GM12878 (cell line): ENCODE measurements around the gene GYG2. TPM values are rescaled to one million over a fixed set of nuclear protein-coding genes. Genes with fewer than 3 reads are reported as not detected.

ENCODE experiments used
- ATAC-seq: fragments of 200-7000 bp; cut with Tn5 transposase; 3 replicates; pipeline ENCODE4 v1.9.1; 2020; ENCODE audit warnings: mild to moderate bottlenecking, moderate library complexity
- BruUV-seq: library from RNA; stranded (reverse); fragments of 400-500 nt; replicated peaks from 2 replicates; lab custom pipeline; 2021; lab: Mats Ljungman, UMichigan
- CTCF ChIA-PET: fragments of 300-600 bp; sonication (Branson Sonifier 250); formaldehyde crosslinking; extraction: SDS; loops from one replicate; lab custom pipeline; 2021; ENCODE audit warnings: inconsistent platforms; lab: Yijun Ruan, JAX
- POLR2A ChIA-PET: fragments of 350-600 bp; formaldehyde crosslinking; extraction: SDS; loops from one replicate; lab custom pipeline; 2021; ENCODE audit warnings: inconsistent platforms; lab: Charles Lee
- RAD21 ChIA-PET: fragments of 300-600 bp; sonication (Branson Sonifier 250); formaldehyde crosslinking; loops from one replicate; lab custom pipeline; 2023; ENCODE audit warnings: antibody characterized with exemption; ENCODE audit not compliant: unreplicated experiment; lab: Charles Lee
- SMC1A ChIA-PET: fragments of 300-600 bp; sonication (Branson Sonifier 250); formaldehyde crosslinking; loops from one replicate; lab custom pipeline; 2023; ENCODE audit not compliant: unreplicated experiment, uncharacterized antibody; lab: Charles Lee
- DNase-seq: peaks from one replicate; pipeline ENCODE4 v3.0.0-alpha.2; 2011; ENCODE audit warnings: low read depth, low spot score
- FAIRE-seq: peaks from 3 replicates; lab custom pipeline; 2011; peaks lifted over from hg19 to GRCh38; lab: Jason Lieb, UNC
- H2AFZ ChIP-seq: 2 replicates; pipeline ENCODE4 v1.6.0; 2011; ENCODE audit warnings: low read depth, low read length, control low read depth; ENCODE audit not compliant: control insufficient read depth
- H3K27ac ChIP-seq: 2 replicates; pipeline ENCODE4 v1.5.1; 2011; ENCODE audit warnings: control low read depth; ENCODE audit not compliant: control insufficient read depth, insufficient read depth
- H3K27me3 ChIP-seq, 2 experiments: replicated peaks in 1 of 2; 2 replicates each; pipeline versions ENCODE4 v1.6.0 to v1.6.1; 2011; ENCODE audit warnings: low read length in 1 of 2; ENCODE audit not compliant: control insufficient read depth in 2 of 2, insufficient read depth in 2 of 2
- H3K36me3 ChIP-seq, 2 experiments: 2 replicates each; pipeline ENCODE4 v1.5.1; 2011; ENCODE audit warnings: low read length in 1 of 2; ENCODE audit not compliant: control insufficient read depth in 2 of 2, insufficient read depth in 2 of 2
- H3K4me1 ChIP-seq: 2 replicates; pipeline ENCODE4 v1.6.1; 2011; ENCODE audit warnings: mild to moderate bottlenecking, low read length, moderate library complexity, mixed read lengths; ENCODE audit not compliant: control insufficient read depth, insufficient read depth
- H3K4me2 ChIP-seq: 2 replicates; pipeline ENCODE4 v1.6.0; 2011; ENCODE audit warnings: control low read depth; ENCODE audit not compliant: control insufficient read depth, insufficient read depth
- H3K4me3 ChIP-seq: fragments of 200-600 bp; sonication (generic); 2 replicates; pipeline ENCODE4 v1.5.1; 2016
- H3K79me2 ChIP-seq: 2 replicates; pipeline ENCODE4 v1.6.0; 2011; ENCODE audit warnings: low read length; ENCODE audit not compliant: control insufficient read depth, insufficient read depth
- H3K9ac ChIP-seq: 2 replicates; pipeline ENCODE4 v1.8.0; 2011; ENCODE audit warnings: low read length, control low read depth, mixed read lengths; ENCODE audit not compliant: control insufficient read depth, insufficient read depth
- H3K9me3 ChIP-seq: replicated peaks from 3 replicates; pipeline ENCODE4 v1.5.1; 2011; ENCODE audit warnings: mild to moderate bottlenecking, low read length; ENCODE audit not compliant: control insufficient read depth, insufficient read depth
- H4K20me1 ChIP-seq: 2 replicates; pipeline ENCODE4 v1.6.0; 2011; ENCODE audit not compliant: control insufficient read depth, insufficient read depth
- ASH2L ChIP-seq: fragments of 300-600, 200-600 bp; sonication (generic); IDR thresholded peaks from 2 replicates; pipeline ENCODE4 v1.6.1; 2017; ENCODE audit warnings: low read depth, mild to moderate bottlenecking, borderline replicate concordance
- ATF7 ChIP-seq: fragments of 450-650 bp; IDR thresholded peaks from 2 replicates; pipeline ENCODE4 v1.6.1; 2016; ENCODE audit warnings: low read depth, mild to moderate bottlenecking
- BCL11A ChIP-seq: IDR thresholded peaks from 2 replicates; pipeline ENCODE4 v1.6.1; 2011; ENCODE audit warnings: low read depth, low read length
- CEBPB ChIP-seq, 2 experiments: fragments of 150-350 bp in 1 of 2; IDR thresholded peaks; 2 replicates each; pipeline ENCODE4 v1.6.1; 2012 to 2014; ENCODE audit warnings: low read depth in 2 of 2, low read length in 2 of 2, borderline replicate concordance in 1 of 2, inconsistent platforms in 1 of 2
- E2F8 ChIP-seq: fragments of 450-650 bp; IDR thresholded peaks from 2 replicates; pipeline ENCODE4 v1.6.1; 2018; ENCODE audit warnings: mild to moderate bottlenecking, low read depth, moderate library complexity; ENCODE audit not compliant: partially characterized antibody
- FOS ChIP-seq: IDR thresholded peaks from 3 replicates; pipeline ENCODE4 v1.6.1; 2011; ENCODE audit warnings: borderline replicate concordance; ENCODE audit not compliant: insufficient read length; ENCODE audit errors: extremely low read depth
- GATAD2B ChIP-seq: fragments of 450-650 bp; conservative IDR thresholded peaks from 2 replicates; pipeline ENCODE4 v1.6.1; 2017; ENCODE audit warnings: low read depth, mild to moderate bottlenecking, moderate library complexity
- IRF5 ChIP-seq: fragments of 450-650 bp; IDR thresholded peaks from 2 replicates; pipeline ENCODE4 v1.6.1; 2017; ENCODE audit warnings: borderline replicate concordance
- NFYB ChIP-seq: IDR thresholded peaks from 2 replicates; pipeline ENCODE4 v1.6.1; 2011; ENCODE audit warnings: low read depth, mild to moderate bottlenecking, low read length, improper control_type of control experiment, moderate library complexity; ENCODE audit not compliant: insufficient read depth
- RELB ChIP-seq: fragments of 450-650 bp; IDR thresholded peaks from 2 replicates; pipeline ENCODE4 v1.6.1; 2017; ENCODE audit warnings: low read depth, mild to moderate bottlenecking, moderate library complexity
- SUZ12 ChIP-seq: fragments of 200-600 bp; sonication (generic); IDR thresholded peaks from one replicate; pipeline ENCODE4 v1.6.1; 2018; ENCODE audit warnings: antibody characterized with exemption, mild to moderate bottlenecking; ENCODE audit not compliant: unreplicated experiment
- ZSCAN29 ChIP-seq: fragments of 450-650 bp; IDR thresholded peaks from 2 replicates; pipeline ENCODE4 v1.6.1; 2017; ENCODE audit warnings: mild to moderate bottlenecking, moderate library complexity
- WGBS: methylation state at CpG from one replicate; pipeline ENCODE4 v1.1.6; 2016; ENCODE audit warnings: low lambda C conversion rate; ENCODE audit not compliant: insufficient replicate concordance, insufficient coverage; ENCODE audit errors: missing lambda C conversion rate; 5-methylcytosine and 5-hydroxymethylcytosine counted together
- in situ Hi-C: fragments of 300-500 bp; cut with MboI; formaldehyde crosslinking; loops from 9 replicates; pipeline ENCODE4 v1.14.3; 2018; ENCODE audit warnings: mixed read lengths
- intact Hi-C: fragments of 100-400 bp; cut with micrococcal nuclease; formaldehyde crosslinking; loops from one replicate; pipeline ENCODE4 v1.14.2; 2022; ENCODE audit not compliant: unreplicated experiment
- polyA plus RNA-seq, 11 experiments: library from polyadenylated mRNA; depleted of rRNA in 4 of 11; unstranded in 6 of 11; stranded (reverse) in 5 of 11; fragments of >200 nt; fragmentation: Nextera tagmentation in 4 of 11; fragmentation: Illumina TruSeq in 1 of 11; extraction: Ambion mirVana in 4 of 11; extraction: Trizol in 1 of 11; gene quantifications; 1 replicate in 1 of 11; 2 replicates in 10 of 11; pipeline versions ENCODE4 v1.2.1 to v1.2.3, GENCODE V29; 2011 to 2016; ENCODE audit warnings: inconsistent platforms in 2 of 11, missing spikeins in 2 of 11, low read depth in 1 of 11
- total RNA-seq, 4 experiments: library from RNA; depleted of rRNA in 3 of 4; stranded (reverse); fragments of >200 nt in 3 of 4; fragmentation: Illumina TruSeq in 1 of 4; extraction: Trizol in 1 of 4; gene quantifications; 2 replicates each; pipeline versions ENCODE4 v1.2.1 to v1.2.3, GENCODE V29; 2013 to 2021

The GYG2 gene
- total and polyA plus RNA-seq, 10 of the 15 experiments (the other 5 are each of a cell fraction or from before 2014, with no cell fraction given): 0.05 TPM; not detected in 9

- H2AFZ ChIP-seq: no peak overlapping the region
- H3K79me2 ChIP-seq: no peaks in the 10 kb centered on the region
- peaks cover 5% of the 10 kb centered on the region; the same call in 1 of the 2 replicates for H3K4me1 ChIP-seq
- ChIA-PET CTCF (interaction anchor here (2.1 kb wide), 1 partner anchor 36 kb away, joined by 10 read pairs; no protein-coding TSS in a partner anchor), POLR2A (no interaction called here), RAD21 (no interaction called here), SMC1A (interaction anchor here (2.3 kb wide), 1 partner anchor 37 kb away, joined by 5 read pairs; no protein-coding TSS in a partner anchor)
- H3K36me3 ChIP-seq: no peaks in the 10 kb centered on the region
- 24% methylated on average over 4 of the region's 4 CpGs for WGBS
- in situ Hi-C loops (no loop called here), intact Hi-C loops (no loop called here)
- FAIRE-seq (no peak), DNase-seq (no peak), ATAC-seq (no peak)
- no peak overlapping the region for H3K27ac ChIP-seq
- no TSS peak for BruUV-seq
- H3K9ac ChIP-seq: no peak overlapping the region
- H3K4me3 ChIP-seq: no peak overlapping the region
- TF ChIP-seq SUZ12: no peak
- no peak for TF ChIP-seq BCL11A
- TF ChIP-seq GATAD2B: no peak
- no peak for TF ChIP-seq FOS
- no peak for TF ChIP-seq ASH2L
- TF ChIP-seq ZSCAN29: no peak
- no peaks in the 10 kb centered on the region for H4K20me1 ChIP-seq
- H3K4me2 ChIP-seq: no peak overlapping the region
- H3K27me3 ChIP-seq: no peaks in the 10 kb centered on the region
- H3K9me3 ChIP-seq: no peaks in the 10 kb centered on the region
These were observed 46.0 kb upstream of the GYG2 start for GRCh38 chrX:2782778-2783177.

- ChIA-PET RAD21 (no interaction called here), CTCF (no interaction called here), SMC1A (no interaction called here), POLR2A (no interaction called here)
- 28% methylated on average over 6 of the region's 6 CpGs for WGBS
- Histone ChIP-seq H4K20me1 (no peaks in the 10 kb centered on the region), H2AFZ (no peak overlapping the region), H3K9ac (no peak overlapping the region), H3K27ac (no peak overlapping the region), H3K79me2 (no peaks in the 10 kb centered on the region), H3K4me3 (no peak overlapping the region), H3K4me1 (peaks cover 5% of the 10 kb centered on the region; the same call in 1 of the 2 replicates), H3K9me3 (no peaks in the 10 kb centered on the region), H3K27me3 (no peaks in the 10 kb centered on the region), H3K36me3 (no peaks in the 10 kb centered on the region), H3K4me2 (no peak overlapping the region)
- no peak for ATAC-seq
- in situ Hi-C loops: no loop called here
- DNase-seq: no peak
- no peak for FAIRE-seq
- no TSS peak for BruUV-seq
- intact Hi-C loops: no loop called here
- TF ChIP-seq IRF5: no peak
- TF ChIP-seq NFYB: no peak
- TF ChIP-seq ATF7: no peak
- TF ChIP-seq RELB: no peak
- TF ChIP-seq E2F8: no peak
- no peak for TF ChIP-seq CEBPB (IDR thresholded peaks at IDR 0.05; ENCODE audit: borderline replicate concordance in 1 of 2, low read depth in 2 of 2, low read length in 2 of 2)
These were observed 44.7 kb upstream of the GYG2 start for GRCh38 chrX:2784026-2784425.
